Neutrophil (primary cell): Measurements from ENCODE around the gene SUOX.

Experiments
- H3K27ac ChIP-seq: fragments of 200-600 bp; sonication (generic); 2 replicates; pipeline ENCODE4 v1.5.1; 2016; ENCODE audit warnings: mild to moderate bottlenecking, moderate library complexity
- H3K27me3 ChIP-seq: fragments of 200-600 bp; sonication (generic); 2 replicates; pipeline ENCODE4 v1.6.0; 2016; ENCODE audit warnings: mild to moderate bottlenecking
- H3K36me3 ChIP-seq: fragments of 200-600 bp; sonication (generic); 2 replicates; pipeline ENCODE4 v1.5.1; 2017
- H3K4me1 ChIP-seq, 2 experiments: fragments of 200-600 bp in 1 of 2; sonication (generic) in 1 of 2; 1 replicate in 1 of 2; 2 replicates in 1 of 2; pipeline versions ENCODE4 v1.5.1 to v1.6.1; 2013 to 2016; ENCODE audit warnings: low read depth in 1 of 2, low read length in 1 of 2, mild to moderate bottlenecking in 1 of 2, moderate library complexity in 1 of 2; ENCODE audit not compliant: control insufficient read depth in 1 of 2, insufficient read depth in 1 of 2
- H3K4me3 ChIP-seq, 2 experiments: fragments of 200-600 bp in 1 of 2; sonication (generic) in 1 of 2; 1 replicate in 1 of 2; 2 replicates in 1 of 2; pipeline ENCODE4 v1.5.1; 2013 to 2016; ENCODE audit warnings: low read depth in 1 of 2, low read length in 1 of 2, mild to moderate bottlenecking in 1 of 2, moderate library complexity in 1 of 2
- H3K9me3 ChIP-seq: fragments of 200-600 bp; sonication (generic); 2 replicates; pipeline ENCODE4 v1.5.1; 2016
- TF ChIP-seq, protein P1 (sequence below): fragments of 200-600 bp; sonication (generic); IDR thresholded peaks from 2 replicates; pipeline ENCODE4 v1.5.1; 2016; ENCODE audit warnings: antibody characterized with exemption

Gene SUOX

DNA sequence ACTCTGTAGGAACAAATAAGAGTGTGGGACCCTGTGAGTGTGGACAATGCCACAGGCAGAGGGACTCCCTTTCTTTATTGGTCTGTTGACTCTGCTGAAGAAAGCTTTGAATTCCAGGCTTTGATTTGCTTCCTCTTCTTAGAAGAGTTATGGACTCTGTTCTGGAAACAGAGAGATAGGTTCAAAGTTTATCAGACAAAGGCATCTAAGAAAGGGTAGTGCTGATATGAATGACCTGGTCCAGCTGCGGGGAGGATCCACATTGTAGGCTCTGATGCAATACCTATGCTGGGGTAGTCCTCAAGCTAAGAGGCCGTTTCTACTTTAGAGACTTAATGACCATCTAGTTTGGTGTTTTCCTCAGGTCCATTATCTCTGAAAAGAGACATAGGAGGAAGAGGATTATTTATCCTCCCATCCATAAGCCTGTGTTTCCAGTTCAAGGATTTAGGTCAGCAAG lies 13.1 kb downstream of the SUOX start:
- TF ChIP-seq, protein P1, sequence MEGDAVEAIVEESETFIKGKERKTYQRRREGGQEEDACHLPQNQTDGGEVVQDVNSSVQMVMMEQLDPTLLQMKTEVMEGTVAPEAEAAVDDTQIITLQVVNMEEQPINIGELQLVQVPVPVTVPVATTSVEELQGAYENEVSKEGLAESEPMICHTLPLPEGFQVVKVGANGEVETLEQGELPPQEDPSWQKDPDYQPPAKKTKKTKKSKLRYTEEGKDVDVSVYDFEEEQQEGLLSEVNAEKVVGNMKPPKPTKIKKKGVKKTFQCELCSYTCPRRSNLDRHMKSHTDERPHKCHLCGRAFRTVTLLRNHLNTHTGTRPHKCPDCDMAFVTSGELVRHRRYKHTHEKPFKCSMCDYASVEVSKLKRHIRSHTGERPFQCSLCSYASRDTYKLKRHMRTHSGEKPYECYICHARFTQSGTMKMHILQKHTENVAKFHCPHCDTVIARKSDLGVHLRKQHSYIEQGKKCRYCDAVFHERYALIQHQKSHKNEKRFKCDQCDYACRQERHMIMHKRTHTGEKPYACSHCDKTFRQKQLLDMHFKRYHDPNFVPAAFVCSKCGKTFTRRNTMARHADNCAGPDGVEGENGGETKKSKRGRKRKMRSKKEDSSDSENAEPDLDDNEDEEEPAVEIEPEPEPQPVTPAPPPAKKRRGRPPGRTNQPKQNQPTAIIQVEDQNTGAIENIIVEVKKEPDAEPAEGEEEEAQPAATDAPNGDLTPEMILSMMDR = no peak
- no peaks in the 10 kb centered on the region for H3K36me3 ChIP-seq
- H3K27me3 ChIP-seq = no peaks in the 10 kb centered on the region
- no peaks in the 10 kb centered on the region for H3K9me3 ChIP-seq
- no peak overlapping the region for H3K27ac ChIP-seq
- peaks cover 18 to 23% of the 10 kb centered on the region in 2 experiments for H3K4me1 ChIP-seq
- H3K4me3 ChIP-seq = no peak overlapping the region

DNA sequence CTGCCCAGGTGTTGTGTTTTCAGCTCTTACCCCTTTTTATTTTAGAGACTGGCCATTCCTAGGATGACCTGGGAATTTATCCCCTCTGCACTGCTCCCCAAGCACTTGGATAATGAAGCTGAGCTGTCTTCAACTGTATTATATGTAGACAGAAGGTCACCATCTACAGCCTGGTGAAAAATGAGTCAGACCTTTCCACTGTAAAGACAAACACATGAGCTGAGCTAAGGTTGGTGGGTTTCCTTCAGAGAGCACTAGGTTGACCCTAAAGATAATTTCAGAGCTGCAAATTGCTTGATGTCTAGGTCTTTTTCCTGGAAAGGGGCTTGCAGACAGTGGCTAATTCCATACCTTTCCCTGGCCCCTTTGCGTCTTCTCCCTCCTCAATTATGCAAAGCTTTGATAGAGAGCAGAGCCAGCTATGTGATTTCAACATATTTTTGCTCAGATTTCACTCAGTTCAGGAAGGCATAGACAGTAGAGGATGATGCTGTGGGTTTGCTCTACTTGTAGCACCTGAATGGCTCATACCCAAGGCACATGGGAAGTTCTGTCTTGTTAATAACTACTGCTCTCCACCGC lies 14.5 kb downstream of the SUOX start:
- TF ChIP-seq, protein P1 = no peak

GRCh38 chr12:56013482-56013881 lies 16.4 kb downstream of the SUOX start:
- Histone ChIP-seq H3K4me1 (no peaks in the 10 kb centered on the region), H3K9me3 (no peaks in the 10 kb centered on the region), H3K27me3 (no peaks in the 10 kb centered on the region), H3K4me3 (no peak overlapping the region), H3K27ac (no peak overlapping the region), H3K36me3 (no peaks in the 10 kb centered on the region)
- TF ChIP-seq, protein P1 = no peak

More for the DNA sequence above, 14.5 kb downstream of the SUOX start:
- H3K4me3 ChIP-seq = no peak overlapping the region
- H3K27me3 ChIP-seq = no peaks in the 10 kb centered on the region
- H3K36me3 ChIP-seq = no peaks in the 10 kb centered on the region
- H3K4me1 ChIP-seq = peaks cover 11 to 15% of the 10 kb centered on the region in 2 experiments
- no peak overlapping the region for H3K27ac ChIP-seq
- H3K9me3 ChIP-seq = no peaks in the 10 kb centered on the region

DNA sequence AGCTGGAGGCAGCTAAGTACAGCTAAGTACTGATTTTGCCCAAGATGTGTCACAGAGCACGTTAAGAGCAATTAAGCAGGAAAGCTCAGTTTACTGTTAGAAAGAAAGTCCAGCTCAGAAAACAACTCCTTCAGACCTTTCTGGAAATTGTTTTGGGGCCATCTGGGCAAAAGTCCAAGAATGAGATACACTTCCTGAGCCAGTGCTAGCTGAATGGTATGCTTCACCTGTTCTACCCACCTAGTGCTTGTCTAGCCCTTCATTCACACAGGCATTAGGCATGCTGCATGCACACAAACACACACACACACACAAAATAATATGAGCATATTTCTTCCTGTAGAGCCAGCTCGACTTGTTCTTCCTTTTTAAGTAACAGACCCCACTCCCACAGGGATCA lies 17.1 kb downstream of the SUOX start:
- Histone ChIP-seq H3K27me3 (no peaks in the 10 kb centered on the region), H3K9me3 (no peaks in the 10 kb centered on the region), H3K36me3 (no peaks in the 10 kb centered on the region), H3K4me3 (no peak overlapping the region), H3K4me1 (no peaks in the 10 kb centered on the region), H3K27ac (no peak overlapping the region)
- TF ChIP-seq, protein P1 = no peak

GRCh38 chr12:56017181-56017580 lies 20.1 kb downstream of the SUOX start:
- TF ChIP-seq, protein P1 = no peak
- H3K4me3 ChIP-seq = no peak overlapping the region
- peaks cover 19 to 21% of the 10 kb centered on the region in 2 experiments for H3K4me1 ChIP-seq
- H3K27ac ChIP-seq = no peak overlapping the region
- no peaks in the 10 kb centered on the region for H3K36me3 ChIP-seq
- no peaks in the 10 kb centered on the region for H3K27me3 ChIP-seq
- no peaks in the 10 kb centered on the region for H3K9me3 ChIP-seq
